SU-DHL-6 (cell line): ENCODE data around the gene LY6G6C.

ENCODE experiments used
- CTCF ChIP-seq: fragments of 200-600 bp; sonication (generic); IDR thresholded peaks from one replicate; pipeline ENCODE4 v1.5.1; 2017; ENCODE audit warnings: antibody characterized with exemption, mild to moderate bottlenecking, low read length, moderate library complexity; ENCODE audit not compliant: insufficient read depth, poor library complexity, severe bottlenecking
- EZH2phosphoT487 ChIP-seq: fragments of 200-600 bp; sonication (generic), shearing (Covaris generic); conservative IDR thresholded peaks from 2 replicates; pipeline ENCODE4 v1.6.1; 2018; ENCODE audit warnings: mild to moderate bottlenecking, antibody characterized with exemption, low read length, moderate library complexity, mixed read lengths

DNA sequence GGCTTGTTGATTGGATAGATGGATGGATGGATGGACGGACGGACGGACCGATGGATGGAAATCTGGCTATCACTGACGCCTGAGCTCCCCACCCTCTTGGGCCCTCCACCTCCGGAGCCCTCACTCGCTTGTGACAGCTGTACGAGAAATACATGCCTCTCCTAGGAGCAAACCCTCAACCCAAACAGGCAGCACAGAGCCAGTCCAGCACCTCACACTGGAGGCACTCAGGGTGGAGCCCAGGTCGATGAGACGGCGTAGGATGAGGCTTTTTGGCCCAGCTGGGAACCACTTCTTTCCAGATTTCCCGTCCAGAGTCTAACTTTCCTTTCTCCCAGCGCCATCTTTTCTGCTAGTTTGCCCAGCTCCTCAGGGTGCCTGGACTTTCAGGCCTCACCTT lies 38.0 kb downstream of the LY6G6C start:
- TF ChIP-seq CTCF = no peak
- no peak for TF ChIP-seq EZH2phosphoT487
